ENCODE data around the gene LTF. TPM values are rescaled to one million over a fixed set of nuclear protein-coding genes. Genes with fewer than 3 reads are reported as not detected.
A peak's percentile ranks its signal among the peaks of the same experiment; 100 is the strongest.

The LTF gene
- total and polyA plus RNA-seq, 10 of the 15 experiments (the other 5 are each of a cell fraction or from before 2014, with no cell fraction given): 0.03 to 0.31 TPM; not detected in 8

- TF ChIP-seq CUX1 (IDR thresholded peaks at IDR 0.05; ENCODE audit: insufficient replicate concordance, low read depth, low read length) (no peak), EED (IDR thresholded peaks at IDR 0.05; ENCODE audit: low read depth) (0 out of 2 replicates have a peak, but pooled peaks have one; percentile 18), ZNF217 (IDR thresholded peaks at IDR 0.05) (no peak), MEF2A (IDR thresholded peaks at IDR 0.05; ENCODE audit: insufficient read depth, low read depth, low read length) (no peak), SRF (IDR thresholded peaks at IDR 0.05; ENCODE audit: low read depth in 2 of 2, low read length in 2 of 2) (no peak), CEBPB (IDR thresholded peaks at IDR 0.05; ENCODE audit: borderline replicate concordance in 1 of 2, low read depth in 2 of 2, low read length in 2 of 2) (no peak), PML (IDR thresholded peaks at IDR 0.05; ENCODE audit: low read length) (no peak), PAX8 (IDR thresholded peaks at IDR 0.05) (no peak), SREBF2 (IDR thresholded peaks at IDR 0.05; ENCODE audit: low read length) (no peak), ZBTB40 (IDR thresholded peaks at IDR 0.05; ENCODE audit: borderline replicate concordance) (no peak), TARDBP (IDR thresholded peaks at IDR 0.05; ENCODE audit: borderline replicate concordance) (no peak), IKZF2 (IDR thresholded peaks at IDR 0.05) (peak; percentile 62 to 66; a peak in 2 of 4 replicates), ESRRA (IDR thresholded peaks at IDR 0.05; ENCODE audit: low read length) (no peak), ZNF384 (IDR thresholded peaks at IDR 0.05; ENCODE audit: borderline replicate concordance, low read depth, low read length) (no peak), GATAD2B (conservative IDR thresholded peaks at IDR 0.05; ENCODE audit: low read depth) (no peak), RAD21 (IDR thresholded peaks at IDR 0.05; ENCODE audit: insufficient read depth, low read depth, low read length) (no peak), POU2F2 (IDR thresholded peaks at IDR 0.05; ENCODE audit: borderline replicate concordance, low read depth, low read length) (no peak), RFX5 (IDR thresholded peaks at IDR 0.05; ENCODE audit: low read depth, low read length) (no peak)
- TF ChIP-seq, protein P1, sequence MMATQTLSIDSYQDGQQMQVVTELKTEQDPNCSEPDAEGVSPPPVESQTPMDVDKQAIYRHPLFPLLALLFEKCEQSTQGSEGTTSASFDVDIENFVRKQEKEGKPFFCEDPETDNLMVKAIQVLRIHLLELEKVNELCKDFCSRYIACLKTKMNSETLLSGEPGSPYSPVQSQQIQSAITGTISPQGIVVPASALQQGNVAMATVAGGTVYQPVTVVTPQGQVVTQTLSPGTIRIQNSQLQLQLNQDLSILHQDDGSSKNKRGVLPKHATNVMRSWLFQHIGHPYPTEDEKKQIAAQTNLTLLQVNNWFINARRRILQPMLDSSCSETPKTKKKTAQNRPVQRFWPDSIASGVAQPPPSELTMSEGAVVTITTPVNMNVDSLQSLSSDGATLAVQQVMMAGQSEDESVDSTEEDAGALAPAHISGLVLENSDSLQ (IDR thresholded peaks at IDR 0.05): no peak
- TF ChIP-seq, protein P2, sequence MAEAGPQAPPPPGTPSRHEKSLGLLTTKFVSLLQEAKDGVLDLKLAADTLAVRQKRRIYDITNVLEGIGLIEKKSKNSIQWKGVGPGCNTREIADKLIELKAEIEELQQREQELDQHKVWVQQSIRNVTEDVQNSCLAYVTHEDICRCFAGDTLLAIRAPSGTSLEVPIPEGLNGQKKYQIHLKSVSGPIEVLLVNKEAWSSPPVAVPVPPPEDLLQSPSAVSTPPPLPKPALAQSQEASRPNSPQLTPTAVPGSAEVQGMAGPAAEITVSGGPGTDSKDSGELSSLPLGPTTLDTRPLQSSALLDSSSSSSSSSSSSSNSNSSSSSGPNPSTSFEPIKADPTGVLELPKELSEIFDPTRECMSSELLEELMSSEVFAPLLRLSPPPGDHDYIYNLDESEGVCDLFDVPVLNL (IDR thresholded peaks at IDR 0.05; ENCODE audit: low read depth, low read length): no peak
These were observed 78.5 kb downstream of the LTF start (continued) for GRCh38 chr3:46386205-46386604.

All from GM12878 (cell line).